ENCODE results near the gene FOXE3.

FOXE3 gene

GRCh38 chr1:47439017-47439818 is 23.1 kb downstream of the FOXE3 start:
- H4K20me1 ChIP-seq (ENCODE audit: low read depth, low read length), result no peaks in the 10 kb centered on the region
- no peak overlapping the region for H2AFZ ChIP-seq (ENCODE audit: low read depth, low read length, severe bottlenecking)
- no peaks in the 10 kb centered on the region for H3K9me3 ChIP-seq (ENCODE audit: insufficient read depth, low read length)
- H3K4me2 ChIP-seq (ENCODE audit: low read depth, low read length, poor library complexity, severe bottlenecking), result no peak overlapping the region
- no peaks in the 10 kb centered on the region for H3F3A ChIP-seq (ENCODE audit: insufficient read depth)
- H3K9ac ChIP-seq (ENCODE audit: low read length), result no peak overlapping the region
- H3K27ac ChIP-seq (ENCODE audit: low read depth, low read length), result no peak overlapping the region
- no peaks in the 10 kb centered on the region for H3K9me2 ChIP-seq (replicated peaks; ENCODE audit: insufficient read depth, low read length)
- no peaks in the 10 kb centered on the region for H3K27me3 ChIP-seq (ENCODE audit: low read length)
- H3K36me3 ChIP-seq (ENCODE audit: low read length), result no peaks in the 10 kb centered on the region
- H3K79me2 ChIP-seq (ENCODE audit: insufficient read depth, low read length), result peaks cover 27% of the 10 kb centered on the region
- no peak overlapping the region for H3K4me3 ChIP-seq (ENCODE audit: insufficient read depth, low read length, poor library complexity, severe bottlenecking)
- TF ChIP-seq CTCF (IDR thresholded peaks at IDR 0.05; ENCODE audit: insufficient read depth, low read length, poor library complexity, severe bottlenecking), result no peak
- no peak for TF ChIP-seq EZH2phosphoT487 (conservative IDR thresholded peaks at IDR 0.05; ENCODE audit: low read length)

- Histone ChIP-seq H3K9ac (ENCODE audit: low read length) (no peak overlapping the region), H3K27me3 (ENCODE audit: low read length) (no peaks in the 10 kb centered on the region), H2AFZ (ENCODE audit: low read depth, low read length, severe bottlenecking) (no peak overlapping the region), H3K4me2 (ENCODE audit: low read depth, low read length, poor library complexity, severe bottlenecking) (no peak overlapping the region), H3K9me2 (replicated peaks; ENCODE audit: insufficient read depth, low read length) (no peaks in the 10 kb centered on the region), H3K79me2 (ENCODE audit: insufficient read depth, low read length) (peaks cover 20% of the 10 kb centered on the region), H3K9me3 (ENCODE audit: insufficient read depth, low read length) (no peaks in the 10 kb centered on the region), H3K4me3 (ENCODE audit: insufficient read depth, low read length, poor library complexity, severe bottlenecking) (no peak overlapping the region), H3K27ac (ENCODE audit: low read depth, low read length) (no peak overlapping the region), H4K20me1 (ENCODE audit: low read depth, low read length) (no peaks in the 10 kb centered on the region), H3K36me3 (ENCODE audit: low read length) (no peaks in the 10 kb centered on the region), H3F3A (ENCODE audit: insufficient read depth) (no peaks in the 10 kb centered on the region)
- TF ChIP-seq CTCF (IDR thresholded peaks at IDR 0.05; ENCODE audit: insufficient read depth, low read length, poor library complexity, severe bottlenecking) (no peak), EZH2phosphoT487 (conservative IDR thresholded peaks at IDR 0.05; ENCODE audit: low read length) (no peak)
These were observed 23.9 kb downstream of the FOXE3 start for GRCh38 chr1:47439819-47440598.

GRCh38 chr1:47440599-47441081 is 24.6 kb downstream of the FOXE3 start:
- Histone ChIP-seq H3F3A (ENCODE audit: insufficient read depth) (no peaks in the 10 kb centered on the region), H3K4me2 (ENCODE audit: low read depth, low read length, poor library complexity, severe bottlenecking) (no peak overlapping the region), H3K79me2 (ENCODE audit: insufficient read depth, low read length) (peaks cover 15% of the 10 kb centered on the region), H2AFZ (ENCODE audit: low read depth, low read length, severe bottlenecking) (no peak overlapping the region), H3K9me2 (replicated peaks; ENCODE audit: insufficient read depth, low read length) (no peaks in the 10 kb centered on the region), H3K9ac (ENCODE audit: low read length) (no peak overlapping the region), H3K27ac (ENCODE audit: low read depth, low read length) (no peak overlapping the region), H3K27me3 (ENCODE audit: low read length) (no peaks in the 10 kb centered on the region), H4K20me1 (ENCODE audit: low read depth, low read length) (no peaks in the 10 kb centered on the region), H3K4me3 (ENCODE audit: insufficient read depth, low read length, poor library complexity, severe bottlenecking) (no peak overlapping the region), H3K9me3 (ENCODE audit: insufficient read depth, low read length) (no peaks in the 10 kb centered on the region), H3K36me3 (ENCODE audit: low read length) (no peaks in the 10 kb centered on the region)
- TF ChIP-seq CTCF (IDR thresholded peaks at IDR 0.05; ENCODE audit: insufficient read depth, low read length, poor library complexity, severe bottlenecking) (no peak), EZH2phosphoT487 (conservative IDR thresholded peaks at IDR 0.05; ENCODE audit: low read length) (no peak)
